Panc1 (cell line): ENCODE data around the gene APOL6. TPM values are rescaled to one million over a fixed set of nuclear protein-coding genes. Genes with fewer than 3 reads are reported as not detected.
"Not testable (repeated sequence)": the region's sequence is repeated elsewhere in the genome, so short reads cannot be mapped to it uniquely, and the experiment has no call there.

Source experiments
- ATAC-seq: fragments of 200-7000 bp; cut with Tn5 transposase; 2 replicates; pipeline ENCODE4 v1.9.1; 2020; ENCODE audit warnings: mild to moderate bottlenecking, moderate library complexity
- BruUV-seq: library from RNA; stranded (reverse); fragments of 400-500 nt; replicated peaks from 2 replicates; lab custom pipeline; 2021; lab: Mats Ljungman, UMichigan
- CTCF ChIA-PET: fragments of 300-600 bp; sonication (Branson Sonifier 250); formaldehyde crosslinking; loops from one replicate; lab custom pipeline; 2022; ENCODE audit warnings: antibody characterized with exemption; lab: Charles Lee
- POLR2A ChIA-PET: fragments of 300-600 bp; sonication (Branson Sonifier 250); formaldehyde crosslinking; loops from one replicate; lab custom pipeline; 2022; ENCODE audit warnings: antibody characterized with exemption; lab: Charles Lee
- DNase-seq: peaks from one replicate; pipeline ENCODE4 v3.0.0-alpha.2; 2010; ENCODE audit warnings: low read depth, low spot score
- H3K27ac ChIP-seq: 2 replicates; pipeline ENCODE4 v1.5.1; 2011; ENCODE audit warnings: mild to moderate bottlenecking, low read length, inconsistent platforms
- H3K27me3 ChIP-seq: fragments of 200-500 bp; sonication (Bioruptor generic); 2 replicates; pipeline ENCODE4 v1.6.0; 2014; ENCODE audit warnings: low read length, inconsistent platforms; ENCODE audit not compliant: control insufficient read depth, insufficient read depth
- H3K36me3 ChIP-seq: fragments of 200-500 bp; sonication (Bioruptor generic); 2 replicates; pipeline ENCODE4 v1.5.1; 2014; ENCODE audit warnings: inconsistent platforms, mild to moderate bottlenecking, low read length, moderate library complexity; ENCODE audit not compliant: control insufficient read depth, insufficient read depth
- H3K4me1 ChIP-seq: 2 replicates; pipeline ENCODE4 v1.5.1; 2011; ENCODE audit warnings: inconsistent platforms, mild to moderate bottlenecking, low read length, moderate library complexity; ENCODE audit not compliant: control insufficient read depth, insufficient read depth
- H3K4me3 ChIP-seq, 2 experiments: 2 replicates each; pipeline ENCODE4 v1.5.1; 2011 to 2012; ENCODE audit warnings: low read depth in 2 of 2, low read length in 2 of 2, mild to moderate bottlenecking in 2 of 2, inconsistent platforms in 1 of 2, moderate library complexity in 1 of 2
- H3K9me3 ChIP-seq: fragments of 200-500 bp; sonication (Bioruptor generic); 2 replicates; pipeline ENCODE4 v1.5.1; 2014; ENCODE audit warnings: low read depth, mild to moderate bottlenecking, inconsistent platforms, low read length, moderate library complexity; ENCODE audit not compliant: control insufficient read depth, insufficient read depth
- POLR2AphosphoS5 ChIP-seq: IDR thresholded peaks from 2 replicates; pipeline ENCODE4 v1.6.1; 2012; ENCODE audit warnings: mild to moderate bottlenecking, low read depth, low read length, moderate library complexity
- SIN3A ChIP-seq: IDR thresholded peaks from 2 replicates; pipeline ENCODE4 v1.6.1; 2012; ENCODE audit warnings: low read depth, mild to moderate bottlenecking, low read length, moderate library complexity, borderline replicate concordance; ENCODE audit not compliant: insufficient read depth
- TCF7L2 ChIP-seq: IDR thresholded peaks from 2 replicates; pipeline ENCODE4 v1.6.1; 2011; ENCODE audit warnings: mild to moderate bottlenecking, low read depth, low read length, inconsistent platforms
- in situ Hi-C: cut with HindIII; loops from 2 replicates; pipeline ENCODE4 v1.10.0; 2016; ENCODE audit warnings: low sequenced_read_pairs, low pct_unique_long_range_greater_than_20kb
- intact Hi-C: fragments of 100-400 bp; cut with micrococcal nuclease; formaldehyde crosslinking; loops from one replicate; pipeline ENCODE4 v1.10.0; 2022; ENCODE audit not compliant: unreplicated experiment
- total RNA-seq: library from RNA; stranded (reverse); gene quantifications from one replicate; pipeline ENCODE4 v1.2.1, GENCODE V29; 2021; ENCODE audit not compliant: unreplicated experiment
- TF ChIP-seq, protein P1 (sequence below), 2 experiments: IDR thresholded peaks; 2 replicates each; pipeline ENCODE4 v1.6.1; 2011 to 2012; ENCODE audit warnings: low read depth in 2 of 2, control low read depth in 1 of 2, low read length in 1 of 2, mild to moderate bottlenecking in 1 of 2, moderate library complexity in 1 of 2; ENCODE audit not compliant: insufficient read depth in 1 of 2
- TF ChIP-seq, protein P2 (sequence below): fragments of 450-650 bp; IDR thresholded peaks from 2 replicates; pipeline ENCODE4 v1.5.1; 2017; ENCODE audit warnings: mild to moderate bottlenecking

APOL6 gene
- total RNA-seq, 1 experiment from 2014 or later: 16.4 TPM

DNA sequence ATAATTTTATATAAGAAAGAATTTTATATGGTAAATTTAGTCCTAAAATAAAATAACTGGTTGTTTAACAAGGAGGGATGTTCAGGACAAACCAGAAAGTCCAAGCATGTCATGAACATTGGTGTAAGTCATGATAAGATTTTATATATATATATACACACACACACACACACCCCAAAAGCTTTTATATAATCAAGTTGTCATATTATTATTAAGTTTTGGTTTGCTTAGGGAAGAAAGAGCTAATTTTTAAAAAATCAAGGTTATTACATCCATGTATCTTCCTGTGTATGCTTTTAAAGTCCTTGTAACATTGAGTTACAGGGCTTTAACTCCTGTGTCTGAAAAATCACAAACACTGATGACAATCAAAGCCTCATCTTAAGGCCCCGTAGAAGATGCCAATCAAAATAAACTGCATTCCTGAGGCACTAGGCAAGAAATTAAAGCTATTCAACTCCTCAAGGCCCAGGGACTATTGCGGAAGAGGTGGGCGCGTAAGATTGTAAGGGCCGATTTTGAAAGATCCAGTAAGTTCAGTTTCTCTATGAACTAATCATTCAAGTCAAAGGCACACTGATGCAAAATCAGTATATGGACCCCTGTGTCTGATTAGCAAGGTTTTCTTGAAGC is 16.8 kb downstream of the APOL6 start:
- DNase-seq: no peak
- Histone ChIP-seq H3K27ac (no peak overlapping the region), H3K9me3 (peaks cover 6% of the 10 kb centered on the region; the same call in 1 of the 2 replicates), H3K27me3 (no peaks in the 10 kb centered on the region), H3K4me1 (no peaks in the 10 kb centered on the region), H3K4me3 (no peak overlapping the region), H3K36me3 (no peaks in the 10 kb centered on the region)
- ChIA-PET CTCF (no interaction called here), POLR2A (interaction anchor here (0.7 kb wide), 1 partner anchor 16 kb away, joined by 3 read pairs; no protein-coding TSS in a partner anchor)
- BruUV-seq: no TSS peak
- ATAC-seq: no peak
- no peak for TF ChIP-seq POLR2AphosphoS5
- TF ChIP-seq SIN3A: no peak
- TF ChIP-seq, protein P1, sequence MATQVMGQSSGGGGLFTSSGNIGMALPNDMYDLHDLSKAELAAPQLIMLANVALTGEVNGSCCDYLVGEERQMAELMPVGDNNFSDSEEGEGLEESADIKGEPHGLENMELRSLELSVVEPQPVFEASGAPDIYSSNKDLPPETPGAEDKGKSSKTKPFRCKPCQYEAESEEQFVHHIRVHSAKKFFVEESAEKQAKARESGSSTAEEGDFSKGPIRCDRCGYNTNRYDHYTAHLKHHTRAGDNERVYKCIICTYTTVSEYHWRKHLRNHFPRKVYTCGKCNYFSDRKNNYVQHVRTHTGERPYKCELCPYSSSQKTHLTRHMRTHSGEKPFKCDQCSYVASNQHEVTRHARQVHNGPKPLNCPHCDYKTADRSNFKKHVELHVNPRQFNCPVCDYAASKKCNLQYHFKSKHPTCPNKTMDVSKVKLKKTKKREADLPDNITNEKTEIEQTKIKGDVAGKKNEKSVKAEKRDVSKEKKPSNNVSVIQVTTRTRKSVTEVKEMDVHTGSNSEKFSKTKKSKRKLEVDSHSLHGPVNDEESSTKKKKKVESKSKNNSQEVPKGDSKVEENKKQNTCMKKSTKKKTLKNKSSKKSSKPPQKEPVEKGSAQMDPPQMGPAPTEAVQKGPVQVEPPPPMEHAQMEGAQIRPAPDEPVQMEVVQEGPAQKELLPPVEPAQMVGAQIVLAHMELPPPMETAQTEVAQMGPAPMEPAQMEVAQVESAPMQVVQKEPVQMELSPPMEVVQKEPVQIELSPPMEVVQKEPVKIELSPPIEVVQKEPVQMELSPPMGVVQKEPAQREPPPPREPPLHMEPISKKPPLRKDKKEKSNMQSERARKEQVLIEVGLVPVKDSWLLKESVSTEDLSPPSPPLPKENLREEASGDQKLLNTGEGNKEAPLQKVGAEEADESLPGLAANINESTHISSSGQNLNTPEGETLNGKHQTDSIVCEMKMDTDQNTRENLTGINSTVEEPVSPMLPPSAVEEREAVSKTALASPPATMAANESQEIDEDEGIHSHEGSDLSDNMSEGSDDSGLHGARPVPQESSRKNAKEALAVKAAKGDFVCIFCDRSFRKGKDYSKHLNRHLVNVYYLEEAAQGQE (IDR thresholded peaks at IDR 0.05; ENCODE audit: insufficient read depth in 1 of 2, low read depth in 2 of 2, low read length in 1 of 2): no peak
- in situ Hi-C loops: no loop called here
- intact Hi-C loops: no loop called here

DNA sequence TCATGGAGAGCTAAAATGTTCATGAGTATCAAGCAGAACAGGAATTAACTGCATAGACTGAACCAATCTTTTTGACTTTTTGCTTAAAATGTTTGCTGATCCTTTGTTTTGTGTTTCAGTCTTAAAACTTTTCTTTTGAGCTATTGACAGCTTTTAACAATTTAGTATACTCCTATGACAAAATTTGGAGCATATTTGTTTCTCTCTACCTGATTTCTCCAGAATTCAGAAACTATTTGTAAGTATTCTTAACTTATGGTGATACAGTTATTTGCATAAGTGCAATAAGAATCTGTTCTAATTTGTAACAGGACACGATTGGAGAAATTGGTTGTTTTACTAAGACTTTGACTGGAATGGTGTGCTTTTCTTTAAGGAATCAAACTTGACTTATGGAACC is 18.5 kb downstream of the APOL6 start:
- BruUV-seq, in situ Hi-C loops, POLR2A ChIA-PET, H3K27ac ChIP-seq, H3K36me3 ChIP-seq, H3K4me3 ChIP-seq, intact Hi-C loops, H3K4me1 ChIP-seq, DNase-seq, H3K27me3 ChIP-seq, H3K9me3 ChIP-seq, ATAC-seq: not testable (repeated sequence)
- CTCF ChIA-PET: interaction anchor here (0.6 kb wide), 1 partner anchor 87 kb away, joined by 6 read pairs; no protein-coding TSS in a partner anchor

DNA sequence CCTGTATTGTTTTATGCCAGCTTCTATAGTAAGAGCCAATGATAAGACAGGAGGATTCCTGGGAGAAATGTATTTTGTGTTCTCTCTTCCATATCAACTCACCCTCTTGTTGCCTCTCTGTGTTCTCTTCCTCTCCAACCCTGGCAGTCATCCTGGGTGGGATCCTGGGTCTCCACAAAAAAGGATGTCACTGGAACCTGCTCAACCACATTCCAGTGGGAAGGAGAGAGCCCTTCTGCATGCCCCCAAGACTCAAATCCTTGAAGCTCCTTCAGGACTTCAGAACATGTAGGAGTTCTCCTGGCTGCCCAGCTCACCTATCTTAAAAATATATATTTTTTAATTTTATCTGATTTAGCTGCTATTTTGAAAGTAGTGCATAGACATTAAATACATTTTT is 26.1 kb downstream of the APOL6 start:
- Histone ChIP-seq H3K9me3 (no peaks in the 10 kb centered on the region), H3K4me3 (no peak overlapping the region), H3K27ac (no peak overlapping the region), H3K27me3 (no peaks in the 10 kb centered on the region), H3K4me1 (0 out of 2 replicates have a peak, but pooled peaks cover 3% of the 10 kb centered on the region), H3K36me3 (no peaks in the 10 kb centered on the region)
- in situ Hi-C loops: no loop called here
- BruUV-seq: no TSS peak
- ChIA-PET POLR2A (no interaction called here), CTCF (no interaction called here)
- intact Hi-C loops: no loop called here
- DNase-seq: no peak
- TF ChIP-seq SIN3A (no peak), POLR2AphosphoS5 (no peak), TCF7L2 (no peak)
- TF ChIP-seq, protein P2, sequence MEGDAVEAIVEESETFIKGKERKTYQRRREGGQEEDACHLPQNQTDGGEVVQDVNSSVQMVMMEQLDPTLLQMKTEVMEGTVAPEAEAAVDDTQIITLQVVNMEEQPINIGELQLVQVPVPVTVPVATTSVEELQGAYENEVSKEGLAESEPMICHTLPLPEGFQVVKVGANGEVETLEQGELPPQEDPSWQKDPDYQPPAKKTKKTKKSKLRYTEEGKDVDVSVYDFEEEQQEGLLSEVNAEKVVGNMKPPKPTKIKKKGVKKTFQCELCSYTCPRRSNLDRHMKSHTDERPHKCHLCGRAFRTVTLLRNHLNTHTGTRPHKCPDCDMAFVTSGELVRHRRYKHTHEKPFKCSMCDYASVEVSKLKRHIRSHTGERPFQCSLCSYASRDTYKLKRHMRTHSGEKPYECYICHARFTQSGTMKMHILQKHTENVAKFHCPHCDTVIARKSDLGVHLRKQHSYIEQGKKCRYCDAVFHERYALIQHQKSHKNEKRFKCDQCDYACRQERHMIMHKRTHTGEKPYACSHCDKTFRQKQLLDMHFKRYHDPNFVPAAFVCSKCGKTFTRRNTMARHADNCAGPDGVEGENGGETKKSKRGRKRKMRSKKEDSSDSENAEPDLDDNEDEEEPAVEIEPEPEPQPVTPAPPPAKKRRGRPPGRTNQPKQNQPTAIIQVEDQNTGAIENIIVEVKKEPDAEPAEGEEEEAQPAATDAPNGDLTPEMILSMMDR: no peak
- TF ChIP-seq, protein P1 (IDR thresholded peaks at IDR 0.05; ENCODE audit: insufficient read depth in 1 of 2, low read depth in 2 of 2, low read length in 1 of 2): no peak
- ATAC-seq: no peak

DNA sequence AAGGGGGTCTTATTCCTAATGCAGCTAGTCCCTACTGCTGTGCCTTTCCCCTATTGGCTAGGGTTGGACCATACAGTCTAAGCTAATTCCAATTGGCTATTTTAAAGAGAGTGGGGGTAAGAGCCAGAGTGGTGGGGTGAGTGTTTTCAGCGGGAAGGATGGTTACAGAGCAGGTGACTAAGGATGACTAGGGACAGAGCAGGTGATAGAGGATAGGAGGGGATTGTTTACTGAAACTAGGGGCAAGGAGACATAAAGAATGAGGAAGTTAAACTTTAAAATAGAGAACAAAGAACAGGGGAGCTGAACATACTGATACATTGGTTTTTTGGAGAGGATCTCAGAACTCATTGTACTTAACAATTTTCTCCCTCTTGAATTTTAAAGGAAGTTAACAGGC is 27.8 kb downstream of the APOL6 start:
- POLR2A ChIA-PET, H3K36me3 ChIP-seq, CTCF ChIA-PET, H3K27me3 ChIP-seq, ATAC-seq, H3K4me3 ChIP-seq, DNase-seq, in situ Hi-C loops, H3K27ac ChIP-seq, BruUV-seq, H3K4me1 ChIP-seq, intact Hi-C loops, H3K9me3 ChIP-seq: not testable (repeated sequence)
